ENCODE measurements around the gene NOTO.
"Not testable (repeated sequence)": the region's sequence is repeated elsewhere in the genome, so short reads cannot be mapped to it uniquely, and the experiment has no call there.

The NOTO gene, protein sequence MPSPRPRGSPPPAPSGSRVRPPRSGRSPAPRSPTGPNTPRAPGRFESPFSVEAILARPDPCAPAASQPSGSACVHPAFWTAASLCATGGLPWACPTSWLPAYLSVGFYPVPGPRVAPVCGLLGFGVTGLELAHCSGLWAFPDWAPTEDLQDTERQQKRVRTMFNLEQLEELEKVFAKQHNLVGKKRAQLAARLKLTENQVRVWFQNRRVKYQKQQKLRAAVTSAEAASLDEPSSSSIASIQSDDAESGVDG

DNA sequence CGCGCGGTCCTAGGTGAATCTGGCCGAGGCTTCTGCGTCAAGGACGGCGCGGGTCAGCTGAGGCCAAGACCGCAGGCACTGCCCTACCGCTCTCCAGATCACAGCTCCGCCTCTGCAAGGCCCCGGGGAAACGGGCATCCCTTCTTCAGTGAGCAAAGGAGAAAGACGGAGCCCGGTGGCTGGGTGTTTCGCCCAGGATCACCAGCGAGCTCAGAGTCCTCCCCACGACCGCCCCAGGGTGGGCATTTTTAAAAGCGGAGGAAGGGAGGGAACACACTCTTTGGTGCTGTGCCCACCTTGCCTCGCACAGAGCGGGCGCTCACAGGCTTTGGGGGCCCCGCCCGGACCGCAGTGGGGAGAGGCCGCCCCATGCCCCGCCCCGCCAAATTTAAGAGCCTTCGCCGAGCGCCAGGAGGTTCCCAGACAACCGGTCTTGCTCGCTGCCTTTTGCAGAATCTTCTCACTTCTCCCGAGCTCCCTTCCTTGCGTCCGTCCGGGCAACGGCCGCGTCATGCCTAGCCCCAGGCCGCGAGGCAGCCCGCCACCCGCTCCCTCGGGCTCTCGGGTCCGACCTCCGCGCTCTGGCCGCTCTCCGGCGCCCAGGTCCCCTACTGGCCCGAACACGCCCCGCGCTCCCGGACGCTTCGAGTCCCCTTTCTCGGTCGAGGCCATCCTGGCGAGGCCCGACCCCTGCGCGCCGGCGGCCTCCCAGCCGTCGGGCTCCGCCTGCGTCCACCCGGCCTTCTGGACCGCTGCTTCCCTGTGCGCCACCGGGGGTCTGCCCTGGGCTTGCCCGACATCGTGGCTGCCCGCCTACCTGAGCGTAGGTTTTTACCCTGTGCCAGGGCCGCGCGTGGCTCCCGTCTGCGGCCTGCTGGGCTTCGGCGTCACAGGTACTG, at the start of gene NOTO:
Gene NOTO (plus strand): TSS at position 419 of the 899 bp plus-strand sequence. CDS start 93 bp downstream, at position 512.
- peak; percentile 23 for DNase-seq (ENCODE audit: low spot score)

DNA sequence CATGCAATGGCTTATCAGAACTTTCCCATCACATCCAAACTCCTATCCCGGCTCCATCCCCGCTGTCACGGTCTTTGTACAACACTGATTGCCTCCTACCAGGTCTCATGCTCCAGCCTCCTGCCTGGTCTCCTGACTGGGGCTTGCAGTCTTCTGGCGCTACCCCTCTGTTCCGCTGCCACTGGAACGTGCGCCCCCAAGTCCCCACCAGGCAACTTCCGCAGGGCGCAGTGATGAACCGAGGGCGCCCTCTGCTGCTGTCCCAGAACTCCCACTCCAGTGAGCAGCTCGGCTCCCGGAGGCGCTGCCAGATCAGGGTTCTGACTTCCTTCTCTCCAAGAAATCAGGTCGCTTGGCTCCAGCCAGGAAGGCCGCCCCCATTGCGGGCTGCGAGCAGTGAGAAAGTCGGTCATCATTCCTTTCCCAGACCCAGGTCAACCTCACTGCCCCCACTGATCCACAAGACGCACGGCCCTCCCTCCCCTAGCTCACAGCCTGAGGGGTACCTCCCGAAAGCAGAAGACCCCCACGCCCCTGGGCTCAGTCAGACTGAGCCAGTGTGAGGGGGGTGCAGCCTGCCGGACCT, 45.7 kb upstream of the NOTO start:
- peak; percentile 63 for DNase-seq (ENCODE audit: low spot score)

DNA sequence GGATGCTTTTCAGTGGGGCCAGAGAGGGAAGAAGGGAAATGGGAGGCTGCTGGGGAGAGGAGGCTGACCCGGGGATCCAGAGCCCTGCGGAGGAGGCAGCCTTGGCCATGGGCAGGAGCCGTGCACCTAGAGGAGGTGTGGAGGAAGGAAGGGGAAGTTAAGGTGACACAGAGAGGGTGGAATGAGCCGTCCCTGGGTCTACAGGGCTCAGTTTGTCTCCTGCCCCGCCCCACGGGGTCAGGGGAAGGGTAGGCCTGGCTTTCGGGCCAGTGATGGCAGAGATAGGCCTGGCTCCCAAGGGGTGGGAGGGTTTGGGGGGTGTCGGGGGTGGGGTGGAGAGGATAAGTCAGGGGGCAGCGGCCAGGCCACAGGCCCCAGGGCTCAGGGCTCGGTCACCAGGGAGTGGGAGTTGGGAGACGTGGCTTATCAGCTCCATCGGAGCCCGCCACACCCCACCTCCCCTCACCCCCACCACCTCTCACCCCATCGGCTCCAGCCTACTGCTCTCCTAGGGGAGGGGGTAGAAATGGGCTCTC, 39.5 kb upstream of the NOTO start:
- no peak for DNase-seq (ENCODE audit: low spot score)

DNA sequence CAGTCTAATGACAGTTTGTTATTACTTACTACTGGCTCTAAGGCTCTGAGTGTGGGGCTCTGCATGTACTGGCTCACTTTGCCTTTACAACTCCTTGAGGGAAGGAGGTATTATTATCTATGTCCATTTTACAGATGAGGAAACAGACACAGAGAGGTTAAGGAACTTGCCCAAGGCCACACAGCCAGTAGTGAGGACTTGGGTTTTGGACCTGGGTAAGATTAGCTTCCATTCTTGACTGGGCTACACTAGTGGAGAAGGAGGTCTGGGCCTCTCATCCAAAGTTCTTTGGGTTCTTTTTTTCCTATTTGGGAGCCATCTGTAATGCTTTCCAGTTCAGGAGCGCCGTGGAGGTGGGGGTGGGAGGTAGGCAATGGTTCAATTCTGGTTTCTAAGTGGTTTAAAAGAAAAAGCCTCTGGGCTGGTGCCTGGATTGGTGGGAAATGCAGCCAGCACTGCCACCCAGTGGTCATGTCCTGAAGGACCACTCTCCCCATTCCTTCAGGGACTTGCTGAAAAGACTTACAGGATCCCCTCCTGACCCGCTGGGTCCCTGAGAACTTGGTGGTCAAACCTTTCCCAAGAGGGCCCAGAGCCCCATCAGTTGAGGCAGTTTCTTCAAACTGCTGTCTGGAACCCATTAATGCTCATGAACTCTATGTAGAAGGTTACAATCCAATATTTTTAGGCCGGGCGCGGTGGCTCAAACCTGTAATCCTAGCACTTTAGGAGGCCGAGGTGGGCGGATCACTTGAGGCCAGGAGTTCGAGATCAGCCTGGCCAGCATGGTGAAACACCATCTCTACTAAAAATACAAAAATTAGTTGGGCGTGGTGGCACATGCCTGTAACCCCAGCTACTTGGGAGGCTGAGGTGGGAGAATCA, 38.6 kb upstream of the NOTO start:
- peak; percentile 82 for DNase-seq (ENCODE audit: low spot score)

GRCh38 chr2:73165978-73166377, 36.4 kb upstream of the NOTO start:
- not testable (repeated sequence) for DNase-seq (ENCODE audit: low spot score)

- not testable (repeated sequence) for DNase-seq (ENCODE audit: low spot score)
Observed at GRCh38 chr2:73166813-73167212, 35.6 kb upstream of the NOTO start.

- not testable (repeated sequence) for DNase-seq (ENCODE audit: low spot score)
Observed at GRCh38 chr2:73168348-73168747, 34.0 kb upstream of the NOTO start.

DNA sequence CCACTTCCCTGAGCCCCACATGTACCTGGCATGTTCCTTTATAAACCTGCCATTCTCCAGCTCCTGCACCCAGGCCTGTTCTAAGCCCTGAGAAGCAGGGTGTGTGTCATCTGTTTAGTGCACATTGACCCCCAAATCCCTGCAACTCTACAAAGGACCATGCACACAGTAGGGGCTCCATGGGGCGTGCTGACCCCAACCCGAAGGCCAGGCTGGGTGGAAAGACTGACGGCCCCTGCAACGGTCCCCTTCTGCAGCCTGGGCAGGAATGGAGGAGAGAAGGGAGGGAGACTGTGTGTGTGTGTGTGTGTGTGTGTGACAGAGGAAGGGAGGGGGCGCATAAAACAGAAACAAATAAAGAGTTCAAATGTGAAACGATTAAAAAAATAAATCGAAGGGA, 32.0 kb upstream of the NOTO start:
- not testable (repeated sequence) for DNase-seq (ENCODE audit: low spot score)

DNA sequence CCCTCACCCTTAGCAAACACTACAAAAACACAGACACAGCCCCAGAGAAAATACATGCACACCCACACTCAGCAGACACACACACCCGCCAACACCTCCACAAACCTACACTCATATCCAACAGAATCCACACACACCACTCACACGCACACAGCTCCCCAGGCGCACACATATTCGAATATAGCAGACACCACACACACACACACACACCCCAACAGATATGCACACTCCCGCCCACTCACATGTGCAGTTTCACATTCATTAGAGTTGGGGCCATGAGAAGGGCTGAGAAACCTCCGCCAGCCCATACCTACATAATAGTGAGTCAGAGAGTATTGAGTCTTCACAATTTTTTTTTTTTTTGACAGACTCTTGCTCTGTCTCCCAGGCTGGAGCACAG, 29.4 kb upstream of the NOTO start:
- DNase-seq (ENCODE audit: low spot score) = no peak

DNA sequence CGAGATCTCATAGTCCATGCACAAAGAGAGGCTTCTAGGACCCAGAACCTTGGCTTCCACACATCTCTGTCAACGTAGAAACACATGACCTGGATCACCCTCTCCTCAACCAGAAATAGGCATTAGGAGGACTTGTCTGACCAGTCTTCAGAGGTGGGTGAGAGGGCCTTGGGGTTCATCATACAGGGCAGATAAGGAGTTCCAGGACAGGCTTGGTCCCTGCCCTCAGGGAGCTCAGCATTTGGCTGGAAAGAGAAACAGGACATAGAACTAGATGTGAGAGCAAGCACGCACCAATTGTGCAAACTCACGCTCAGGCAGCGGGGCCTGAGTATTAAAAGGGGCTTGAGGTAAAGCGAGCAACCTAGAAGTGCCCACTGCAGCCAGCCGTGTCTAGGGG, 28.6 kb upstream of the NOTO start:
- DNase-seq (ENCODE audit: low spot score) = no peak

GRCh38 chr2:73174244-73174643, 28.1 kb upstream of the NOTO start:
- DNase-seq (ENCODE audit: low spot score) = no peak

DNA sequence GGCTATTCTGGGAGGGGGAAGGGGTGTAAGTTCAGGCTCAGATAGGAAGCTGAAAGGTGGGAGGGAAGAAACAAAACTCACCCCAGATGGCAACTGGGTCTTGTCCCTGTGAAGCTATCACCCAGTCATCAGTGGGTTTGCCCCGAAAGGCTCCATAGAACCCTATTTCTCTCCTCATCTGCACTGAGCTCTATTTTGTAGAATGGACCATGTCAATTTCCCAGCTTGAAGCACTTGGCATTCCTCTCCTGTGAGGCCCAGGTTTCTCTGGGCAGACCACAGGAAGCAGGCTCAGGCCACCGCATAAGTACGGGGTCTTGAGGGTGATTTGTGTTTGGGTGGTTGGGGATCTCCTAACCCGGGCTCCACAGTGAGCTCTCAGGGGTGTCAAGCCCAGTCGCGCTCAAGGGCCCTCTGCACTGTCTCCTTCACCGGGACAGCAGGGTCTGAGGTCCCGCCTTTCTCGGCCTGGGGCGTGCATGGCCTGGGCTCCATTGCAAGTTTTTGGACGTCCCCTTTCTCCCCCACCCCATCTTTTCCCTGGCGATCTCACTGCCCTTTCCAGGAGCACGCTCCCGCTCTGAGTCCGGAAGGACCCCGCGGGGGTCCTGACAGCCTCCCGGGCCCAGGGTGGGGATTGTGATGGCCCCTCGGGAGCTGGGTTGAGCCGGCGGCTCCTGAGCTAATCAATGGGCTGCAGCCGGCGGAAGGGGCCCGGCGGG, 27.3 kb upstream of the NOTO start:
- no peak for DNase-seq (ENCODE audit: low spot score)

DNA sequence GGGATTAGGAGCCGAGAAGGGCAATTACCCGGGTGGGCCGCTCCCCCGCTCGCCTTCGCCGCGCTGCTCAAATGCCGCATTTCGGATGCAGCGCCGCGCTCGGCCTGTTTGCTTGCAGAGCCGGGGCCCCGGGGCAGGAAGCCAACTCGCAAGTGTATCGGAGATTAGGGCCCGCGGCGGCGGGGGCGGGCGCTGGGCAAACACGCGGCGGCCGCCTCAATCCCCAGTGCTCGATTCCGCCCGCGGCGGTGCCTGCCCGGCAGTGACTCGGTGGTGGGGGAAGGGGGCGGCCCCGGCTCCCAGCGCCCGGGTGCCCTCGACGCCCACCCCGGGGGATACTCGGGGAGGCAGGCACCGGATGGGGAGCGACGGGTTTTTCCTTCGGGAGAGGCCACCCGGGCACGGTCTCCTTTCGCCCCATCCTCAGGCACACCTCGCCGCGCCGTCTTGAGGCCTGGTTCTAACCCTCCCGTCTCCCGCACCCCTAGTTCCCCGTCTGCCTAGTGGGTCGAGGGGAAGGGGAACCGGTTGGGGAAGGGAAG, 26.6 kb upstream of the NOTO start:
- DNase-seq (ENCODE audit: low spot score) = peak; percentile 33

DNA sequence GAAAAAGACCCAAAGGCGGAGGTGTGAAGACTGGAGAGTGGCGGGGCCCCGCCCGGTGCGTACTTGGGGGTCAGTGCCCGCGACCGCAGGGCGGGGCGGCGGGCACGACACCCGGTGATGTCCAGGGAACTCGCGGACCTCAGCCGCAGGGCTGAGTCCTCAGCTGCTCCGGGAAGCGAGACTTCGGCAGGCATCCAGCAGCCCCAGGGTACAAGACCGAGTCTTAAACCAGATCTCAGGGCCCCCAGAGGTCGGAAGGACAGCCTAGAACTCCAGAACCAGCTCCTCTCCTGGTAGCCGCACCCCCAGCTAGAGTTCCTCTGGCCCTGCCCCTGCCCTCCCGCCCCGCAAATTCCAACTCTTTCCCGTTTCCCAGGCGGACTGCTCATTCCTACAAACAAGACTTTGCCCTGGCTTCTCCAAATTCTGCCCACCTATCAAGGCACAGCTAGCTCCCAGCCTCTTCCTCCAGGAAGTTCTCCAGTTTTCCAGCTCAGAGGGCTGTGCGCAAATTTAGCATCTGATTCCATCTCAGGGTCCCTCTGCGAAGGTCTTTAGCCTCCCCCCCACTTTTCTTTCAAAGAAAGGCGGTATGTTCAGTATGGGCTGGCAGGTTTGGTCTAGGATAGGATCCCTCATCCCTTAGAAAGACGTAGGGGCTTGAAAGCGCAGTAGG, 26.0 kb upstream of the NOTO start:
- no peak for DNase-seq (ENCODE audit: low spot score)

GRCh38 chr2:73176881-73177644, 25.3 kb upstream of the NOTO start:
- peak; percentile 83 for DNase-seq (ENCODE audit: low spot score)

GRCh38 chr2:73177645-73178255, 24.6 kb upstream of the NOTO start:
- DNase-seq (ENCODE audit: low spot score) = peak; percentile 25

DNA sequence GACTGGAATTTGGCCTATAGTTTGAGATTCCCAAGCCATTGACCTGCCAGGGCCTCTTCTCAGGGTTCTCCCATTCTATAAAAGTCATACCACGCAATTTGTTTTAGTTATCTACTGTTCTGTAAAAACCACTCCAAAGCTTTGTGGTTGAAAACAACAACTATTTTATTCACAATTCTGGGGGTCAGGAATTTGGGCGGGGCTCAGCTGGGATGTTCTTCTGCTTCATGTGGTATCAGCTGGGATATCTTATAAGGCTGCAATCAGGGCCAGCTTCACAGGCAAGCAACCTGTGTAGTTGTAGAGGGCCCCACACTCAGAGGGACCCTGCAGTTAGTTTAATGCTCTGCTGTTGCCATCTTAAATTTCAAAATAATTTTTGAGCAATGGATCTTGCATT, 16.4 kb upstream of the NOTO start:
- DNase-seq (ENCODE audit: low spot score) = no peak

GRCh38 chr2:73187549-73187948, 14.8 kb upstream of the NOTO start:
- DNase-seq (ENCODE audit: low spot score) = no peak

DNA sequence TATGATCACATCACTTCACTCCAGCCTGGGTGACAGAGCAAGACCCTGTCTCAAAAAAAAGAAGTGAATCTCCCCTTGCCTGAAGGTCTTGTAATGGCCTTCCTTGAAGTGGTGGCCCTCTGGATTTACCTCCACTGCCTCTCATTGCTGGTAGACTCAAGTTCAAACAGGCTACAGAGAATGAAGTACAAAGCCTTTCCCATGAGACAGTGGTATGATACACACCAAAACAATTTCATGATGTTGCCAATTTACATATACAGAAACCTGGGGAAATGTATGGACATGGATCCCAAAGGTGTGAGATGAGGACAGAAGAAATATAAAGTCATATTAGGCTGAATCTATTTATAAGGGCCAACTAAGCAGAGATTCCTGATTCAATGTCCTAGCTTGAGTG, 4.8 kb upstream of the NOTO start:
- no peak for DNase-seq (ENCODE audit: low spot score)
